SKM-1 (cell line): ENCODE data around the gene KCTD1.

Experiments used
- DNase-seq: peaks from one replicate; lab custom pipeline; 2025; ENCODE audit not compliant: unreplicated experiment; lab: John Stamatoyannopoulos, UW

Gene KCTD1

GRCh38 chr18:26524504-26525351 is 23.6 kb downstream of the KCTD1 start:
- DNase-seq = no peak

- no peak for DNase-seq
Observed at GRCh38 chr18:26524002-26524401, 24.4 kb downstream of the KCTD1 start.

GRCh38 chr18:26521617-26522016 is 26.7 kb downstream of the KCTD1 start:
- DNase-seq = no peak

- no peak for DNase-seq
Observed at GRCh38 chr18:26520974-26521373, 27.4 kb downstream of the KCTD1 start.

GRCh38 chr18:26519114-26519513 is 29.2 kb downstream of the KCTD1 start:
- no peak for DNase-seq

GRCh38 chr18:26516964-26517363 is 31.4 kb downstream of the KCTD1 start:
- DNase-seq = no peak

GRCh38 chr18:26515643-26516487 is 32.5 kb downstream of the KCTD1 start:
- DNase-seq = no peak

- no peak for DNase-seq
Observed at GRCh38 chr18:26511339-26512071, 36.8 kb downstream of the KCTD1 start.

- no peak for DNase-seq
Observed at GRCh38 chr18:26510337-26510736, 38.0 kb downstream of the KCTD1 start.

GRCh38 chr18:26506012-26506411 is 42.3 kb downstream of the KCTD1 start:
- no peak for DNase-seq

GRCh38 chr18:26504831-26505230 is 43.5 kb downstream of the KCTD1 start:
- no peak for DNase-seq

GRCh38 chr18:26503382-26503781 is 45.0 kb downstream of the KCTD1 start:
- DNase-seq = no peak

GRCh38 chr18:26502823-26503222 is 45.5 kb downstream of the KCTD1 start:
- no peak for DNase-seq

GRCh38 chr18:26497866-26498265 is 50.5 kb downstream of the KCTD1 start:
- DNase-seq = no peak

- no peak for DNase-seq
Observed at GRCh38 chr18:26496528-26496927, 51.8 kb downstream of the KCTD1 start.

GRCh38 chr18:26495287-26495686 is 53.1 kb downstream of the KCTD1 start:
- no peak for DNase-seq

- DNase-seq = no peak
Observed at GRCh38 chr18:26493021-26493420, 55.3 kb downstream of the KCTD1 start.

GRCh38 chr18:26491194-26491816 is 57.0 kb downstream of the KCTD1 start:
- no peak for DNase-seq

GRCh38 chr18:26489881-26490280 is 58.5 kb downstream of the KCTD1 start:
- DNase-seq = no peak

- no peak for DNase-seq
Observed at GRCh38 chr18:26489191-26489590, 59.2 kb downstream of the KCTD1 start.

- DNase-seq = no peak
Observed at GRCh38 chr18:26488417-26489009, 59.8 kb downstream of the KCTD1 start.
